HG03521 (cell line): Measurements from ENCODE around the gene NT5E.
"Not testable (repeated sequence)": the region's sequence is repeated elsewhere in the genome, so short reads cannot be mapped to it uniquely, and the experiment has no call there.

ENCODE experiments used
- ATAC-seq: cut with Tn5 transposase; IDR thresholded peaks from one replicate; pipeline ENCODE4 v1.9.1; 2021; ENCODE audit warnings: mild to moderate bottlenecking, moderate library complexity; ENCODE audit not compliant: unreplicated experiment

The NT5E gene

DNA sequence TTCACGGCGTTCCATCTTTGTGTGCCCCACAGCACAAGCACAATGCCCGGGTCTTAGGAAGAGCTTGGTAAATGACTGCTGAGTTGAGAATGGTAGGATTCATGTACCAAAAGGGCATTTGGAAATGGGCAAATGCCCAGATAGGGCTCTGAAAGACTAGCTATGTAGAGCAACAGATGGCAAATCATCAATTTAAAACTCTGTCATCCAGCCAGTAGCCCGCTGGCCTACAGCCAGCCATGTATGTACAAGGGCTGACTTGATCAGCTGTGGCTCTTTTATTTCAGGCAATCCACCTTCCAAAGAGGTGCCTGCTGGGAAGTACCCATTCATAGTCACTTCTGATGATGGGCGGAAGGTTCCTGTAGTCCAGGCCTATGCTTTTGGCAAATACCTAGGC lies 35.1 kb downstream of the NT5E start:
- no peak for ATAC-seq

DNA sequence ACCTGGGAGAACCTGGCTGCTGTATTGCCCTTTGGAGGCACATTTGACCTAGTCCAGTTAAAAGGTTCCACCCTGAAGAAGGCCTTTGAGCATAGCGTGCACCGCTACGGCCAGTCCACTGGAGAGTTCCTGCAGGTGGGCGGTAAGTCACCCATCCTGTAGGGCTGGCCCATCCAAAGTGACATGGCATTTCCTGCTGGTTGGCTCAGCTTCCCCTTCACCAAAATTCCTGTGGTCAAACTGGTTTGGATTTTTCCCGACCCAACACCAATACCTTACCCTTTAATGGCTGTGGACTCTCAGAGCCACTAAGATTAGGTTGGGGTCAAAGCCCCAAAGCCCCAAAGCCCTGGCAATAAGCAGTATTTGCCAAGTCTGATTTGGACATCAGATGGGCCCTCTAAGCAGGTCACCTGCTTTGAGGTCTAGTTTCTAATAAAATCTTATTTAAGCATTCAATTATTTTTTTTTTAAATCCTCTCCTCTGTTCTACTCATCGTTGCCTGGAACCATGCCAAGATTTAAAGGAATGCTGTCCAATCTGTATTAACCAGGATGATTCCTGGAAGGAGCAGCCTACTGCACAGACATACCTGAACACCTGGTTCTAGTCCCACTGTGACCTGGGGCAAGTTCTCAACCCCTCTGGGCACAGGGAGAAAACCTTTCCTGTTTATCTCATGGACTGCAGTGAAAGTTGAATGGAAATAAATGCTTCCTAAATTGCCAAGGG lies 40.8 kb downstream of the NT5E start:
- no peak for ATAC-seq

DNA sequence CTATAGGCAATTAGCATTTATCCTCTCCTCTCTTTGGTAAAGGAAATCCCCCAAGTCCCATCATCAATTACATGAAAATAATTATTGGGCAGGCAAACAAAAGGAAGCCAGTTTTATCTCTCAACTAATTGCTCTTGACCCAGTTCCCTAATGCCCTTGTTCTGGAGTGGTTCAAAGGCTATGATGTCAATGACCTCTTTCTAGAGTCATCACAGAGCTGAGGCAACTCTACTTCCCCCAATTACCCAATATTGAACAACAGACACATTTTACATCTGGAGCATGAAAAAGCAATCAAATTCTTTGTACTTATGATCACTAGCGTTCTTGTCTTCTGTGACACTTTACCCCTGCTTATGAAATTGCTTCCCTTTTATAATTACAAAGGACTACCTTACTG lies 43.5 kb downstream of the NT5E start:
- ATAC-seq, result no peak

DNA sequence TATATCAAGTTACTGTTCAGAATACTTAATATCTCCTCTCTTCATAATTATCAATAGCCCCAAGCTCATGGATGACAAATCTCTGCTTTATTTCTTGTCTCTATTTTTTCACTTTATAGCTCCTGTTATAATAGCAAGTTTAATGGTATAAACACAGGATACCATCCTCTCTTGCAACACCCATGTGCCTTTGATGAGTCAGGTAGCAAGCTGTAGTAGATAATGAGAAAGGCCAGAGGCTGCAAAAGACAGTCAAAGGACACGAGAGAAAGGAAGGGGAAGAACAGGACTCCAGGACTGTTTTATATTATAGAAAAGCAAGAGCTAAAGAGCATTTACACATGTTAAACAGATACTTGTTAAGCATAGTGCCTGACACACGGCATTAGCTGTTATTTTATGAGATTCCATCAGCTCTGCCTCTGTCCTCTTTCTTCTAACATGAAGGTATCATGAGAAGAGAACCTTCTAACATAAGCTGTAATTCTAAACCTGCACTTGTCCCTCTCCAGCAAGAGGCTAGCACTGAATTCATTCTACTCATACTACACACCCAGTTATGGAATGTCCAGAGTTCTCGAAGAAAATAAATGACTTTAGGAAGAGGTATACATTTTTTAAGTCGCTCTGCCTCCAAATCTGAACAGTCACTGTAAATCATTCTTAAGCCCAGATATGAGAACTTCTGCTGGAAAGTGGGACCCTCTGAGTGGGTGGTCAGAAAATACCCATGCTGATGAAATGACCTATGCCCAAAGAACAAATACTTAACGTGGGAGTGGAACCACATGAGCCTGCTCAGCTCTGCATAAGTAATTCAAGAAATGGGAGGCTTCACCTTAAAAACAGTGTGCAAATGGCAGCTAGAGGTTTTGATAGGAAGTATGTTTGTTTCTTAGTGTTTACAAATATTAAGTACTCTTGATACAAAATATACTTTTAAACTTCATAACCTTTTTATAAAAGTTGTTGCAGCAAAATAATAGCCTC lies 45.0 kb downstream of the NT5E start:
- no peak for ATAC-seq

DNA sequence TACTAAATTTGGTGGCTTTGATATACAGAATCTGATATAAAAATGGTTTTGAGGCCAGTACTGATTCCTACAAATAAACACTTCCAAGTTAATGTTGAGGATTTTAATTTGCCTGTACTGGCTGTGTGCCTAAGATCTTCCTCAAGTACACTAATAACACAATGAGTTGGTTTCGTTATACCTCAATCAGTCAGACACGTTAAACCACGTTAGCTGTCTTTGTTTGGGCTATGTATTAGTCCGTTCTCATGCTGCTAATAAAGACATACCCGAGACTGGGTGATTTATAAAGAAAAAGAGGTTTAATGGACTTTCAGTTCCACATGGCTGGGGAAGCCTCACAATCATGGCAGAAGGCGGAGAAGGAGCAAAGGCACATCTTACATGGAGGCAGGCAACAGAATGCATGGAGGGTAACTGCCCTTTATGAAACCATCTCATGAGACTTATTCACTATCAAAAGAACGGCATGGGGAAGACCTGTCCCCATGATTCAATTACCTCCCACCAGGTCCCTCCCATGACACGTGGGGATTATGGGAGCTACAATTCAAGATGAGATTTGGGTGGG lies 46.2 kb downstream of the NT5E start:
- no peak for ATAC-seq

DNA sequence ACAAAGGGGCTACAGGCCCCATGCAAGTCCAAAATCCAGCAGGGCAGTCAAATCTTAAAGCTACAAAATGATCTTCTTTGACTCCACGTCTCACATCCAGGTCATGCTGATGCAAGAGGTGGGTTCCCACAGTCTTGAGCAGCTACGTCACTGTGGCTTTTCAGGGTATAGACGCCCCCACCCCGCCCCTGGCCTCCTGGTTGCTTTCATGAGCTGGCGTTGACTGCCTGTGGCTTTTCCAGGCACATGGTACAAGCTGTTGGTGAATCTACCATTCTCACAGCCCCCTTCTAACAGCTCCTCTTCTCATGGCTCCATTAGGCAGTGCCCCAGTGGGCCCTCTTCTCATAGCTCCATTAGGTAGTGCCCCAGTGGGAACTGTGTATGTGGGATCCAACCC lies 47.0 kb downstream of the NT5E start:
- no peak for ATAC-seq

DNA sequence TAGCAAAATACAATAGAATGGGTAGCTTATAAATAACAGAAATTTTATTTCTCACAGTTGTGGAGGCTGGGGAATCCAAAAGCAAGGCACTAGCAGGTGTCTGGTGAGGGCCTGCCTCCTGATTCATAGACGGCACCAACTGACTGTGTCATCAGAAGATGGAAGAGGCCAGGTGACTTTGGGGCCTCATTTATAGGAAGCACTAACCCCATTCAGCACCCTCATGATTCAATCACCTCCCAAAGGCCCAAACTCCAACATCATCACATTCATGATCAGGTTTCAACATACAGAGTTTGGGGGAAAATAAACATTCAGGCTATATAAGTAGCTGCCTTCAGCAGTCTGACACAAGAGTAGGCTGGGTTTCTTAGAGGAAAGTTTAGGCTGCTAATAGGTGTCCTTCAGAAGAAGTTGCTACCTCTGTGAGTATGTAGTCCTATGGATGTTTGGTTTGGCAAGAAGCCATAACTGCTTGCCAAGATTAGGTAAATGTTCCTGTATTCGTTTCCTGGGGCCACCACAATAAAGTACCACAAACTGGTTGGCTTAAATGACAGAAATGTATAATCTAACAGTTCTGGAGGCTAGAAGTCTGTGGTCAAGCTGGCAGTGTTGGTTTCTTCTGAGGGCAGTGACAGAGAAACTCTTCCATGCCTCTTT lies 48.8 kb downstream of the NT5E start:
- ATAC-seq, result no peak

- no peak for ATAC-seq
Measured at GRCh38 chr6:85506441-85507093, 56.7 kb downstream of the NT5E start.

GRCh38 chr6:85516168-85516567 lies 66.3 kb downstream of the NT5E start:
- no peak for ATAC-seq

DNA sequence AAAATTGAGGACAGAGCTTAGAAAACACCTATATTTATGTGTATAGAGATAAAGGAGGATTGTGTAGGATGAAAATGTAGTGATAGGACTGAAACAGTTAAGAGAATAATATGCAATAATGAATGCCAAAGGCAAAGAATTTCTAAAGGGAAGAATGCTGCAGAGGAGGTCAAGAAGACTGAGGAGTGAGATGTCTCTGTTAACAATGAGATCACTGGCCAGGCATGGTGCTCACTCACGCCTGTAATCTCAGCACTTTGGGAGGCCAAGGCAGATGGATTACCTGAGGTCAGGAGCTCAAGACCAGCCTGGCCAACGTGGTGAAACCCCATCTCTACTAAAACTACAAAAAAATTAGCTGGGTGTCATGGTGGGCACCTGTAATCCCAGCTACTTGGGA lies 74.4 kb downstream of the NT5E start:
- not testable (repeated sequence) for ATAC-seq

- ATAC-seq, result no peak
Measured at GRCh38 chr6:85537055-85537494, 87.2 kb downstream of the NT5E start.

DNA sequence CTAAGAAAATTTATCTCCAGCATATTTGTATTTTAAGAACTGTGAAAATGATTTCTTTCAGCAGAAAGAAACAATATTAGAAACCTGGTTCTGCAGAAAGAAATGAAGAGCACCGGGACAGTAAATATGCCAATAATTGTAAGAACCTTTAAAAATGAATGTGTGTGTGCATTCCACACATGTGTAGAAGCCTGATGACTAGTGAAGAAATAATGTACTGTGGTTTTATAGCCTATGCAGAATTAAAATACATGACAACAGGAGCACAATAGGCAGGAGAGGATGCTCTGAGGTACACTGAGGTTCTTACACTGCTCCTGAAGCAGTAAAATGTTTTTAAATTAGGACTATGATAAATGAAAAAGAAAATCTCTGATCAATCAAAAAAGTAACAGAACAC lies 94.9 kb downstream of the NT5E start:
- ATAC-seq, result no peak
